Sciatic nerve (tissue), 2 donors: ENCODE measurements around the gene YWHAB. TPM values are rescaled to one million over a fixed set of nuclear protein-coding genes. Genes with fewer than 3 reads are reported as not detected.
A peak's percentile ranks its signal among the peaks of the same experiment; 100 is the strongest.

Source experiments
- ATAC-seq: fragments of 200-7000 bp; cut with Tn5 transposase; one replicate; pipeline ENCODE4 v1.9.1; 2020; ENCODE audit warnings: mild to moderate bottlenecking, moderate library complexity
- DNase-seq: peaks from one replicate; pipeline ENCODE4 v3.0.0-alpha.2; 2020; ENCODE audit warnings: low spot score
- intact Hi-C: fragments of 100-400 bp; cut with DNase I; formaldehyde crosslinking; loops from one replicate; pipeline ENCODE4 v1.14.2; 2022
- total RNA-seq: library from RNA; stranded (reverse); fragmentation: NEBNext Ultra II Directional; extraction: Animal tissue kit (Norgen Biotek cat#: 25700); gene quantifications from one replicate; pipeline ENCODE4 v1.2.1, GENCODE V29; 2021
- donor health status: DM: no; HTN: no; CAD: no.
- donor health status: DM: no; HTN: no; CAD: no.

Gene YWHAB
- total RNA-seq, 1 donor from 2014 or later, result 126 TPM

DNA sequence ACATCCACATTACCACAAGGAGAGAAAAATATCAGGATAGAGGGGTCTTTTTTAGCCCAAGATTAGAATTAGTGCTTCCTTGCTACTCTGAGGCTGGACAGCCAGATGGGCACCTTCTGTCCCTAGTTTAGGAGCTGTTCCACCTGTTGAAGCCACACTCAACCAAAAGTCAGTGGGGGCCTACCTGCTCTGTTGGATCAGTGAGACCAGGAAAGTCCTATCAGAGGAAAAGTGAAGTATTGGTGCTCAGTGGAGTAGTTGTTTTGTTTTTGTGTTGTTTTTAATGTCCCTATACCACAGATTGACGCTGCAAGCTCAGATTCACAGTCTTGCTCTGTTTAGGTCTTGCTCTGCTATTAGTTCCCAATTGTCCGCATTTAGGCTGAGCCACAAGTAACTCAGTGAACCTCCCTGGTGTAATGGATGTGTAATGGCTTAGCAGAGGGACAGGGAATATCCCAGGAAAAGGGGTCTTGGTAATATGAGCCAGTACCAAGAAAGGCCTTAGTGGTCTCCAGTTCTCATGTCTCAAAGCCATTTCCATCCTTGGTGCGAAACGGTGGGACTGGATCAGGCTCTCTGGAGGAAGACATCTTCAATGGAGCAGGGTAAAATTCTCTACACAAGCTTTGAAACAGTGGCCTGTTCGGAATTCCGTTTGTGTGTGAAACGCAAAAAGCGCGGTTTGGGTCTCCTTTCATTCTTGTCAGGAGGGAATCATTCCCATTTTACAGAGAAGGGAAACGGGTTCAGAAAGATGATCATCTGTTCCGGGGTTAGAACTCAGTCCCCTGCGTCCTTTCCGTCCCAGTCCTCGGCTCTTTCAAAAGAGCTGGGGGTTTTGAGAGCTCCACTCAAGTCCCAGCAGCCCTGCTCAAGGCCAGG, 23.7 kb downstream of the YWHAB start:
- intact Hi-C loops, result no loop called here
- no peak for DNase-seq
- ATAC-seq, result peak; percentile 8

DNA sequence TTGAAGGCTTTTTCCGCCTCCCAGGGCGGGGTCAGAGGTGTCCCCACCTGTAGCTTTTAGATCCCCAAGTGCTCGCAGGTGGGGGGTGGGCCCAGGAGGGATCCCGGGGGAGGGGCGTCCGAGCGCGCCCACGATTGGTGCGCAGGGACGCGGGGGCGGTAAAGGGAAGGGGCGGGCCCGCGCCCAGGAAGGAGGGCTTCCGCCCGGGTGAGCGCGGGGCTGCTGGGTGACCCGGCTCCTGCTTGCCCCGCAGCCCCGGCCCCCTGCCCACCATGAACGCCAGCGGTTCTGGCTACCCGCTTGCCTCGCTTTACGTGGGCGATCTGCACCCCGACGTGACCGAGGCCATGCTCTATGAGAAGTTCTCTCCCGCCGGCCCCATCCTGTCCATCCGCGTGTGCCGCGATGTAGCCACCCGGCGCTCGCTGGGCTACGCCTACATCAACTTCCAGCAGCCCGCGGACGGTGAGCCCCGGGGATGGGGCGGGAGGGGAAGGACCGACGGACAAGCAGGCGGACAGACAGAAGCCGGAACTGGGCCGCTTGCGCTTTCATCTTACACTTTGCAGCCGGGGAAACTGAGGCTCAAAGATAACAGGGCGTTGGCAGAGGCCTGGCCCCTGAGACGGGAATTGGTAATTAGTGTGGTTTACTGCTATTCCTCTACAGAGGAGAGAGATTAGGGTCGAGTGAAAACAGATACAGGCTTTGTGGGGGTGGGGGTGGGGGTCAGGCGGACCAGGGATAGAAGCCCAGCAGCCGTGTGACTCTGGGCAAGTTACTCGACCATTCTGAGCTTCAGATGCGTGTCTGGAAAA, 24.6 kb downstream of the YWHAB start, which contains the start of gene PABPC1L:
Gene PABPC1L, plus strand, starts transcription at position 189 of the 818 bp plus-strand sequence. Its CDS starts 84 bp downstream, at position 273.
- intact Hi-C loops, result no loop called here
- DNase-seq, result peak; percentile 70

DNA sequence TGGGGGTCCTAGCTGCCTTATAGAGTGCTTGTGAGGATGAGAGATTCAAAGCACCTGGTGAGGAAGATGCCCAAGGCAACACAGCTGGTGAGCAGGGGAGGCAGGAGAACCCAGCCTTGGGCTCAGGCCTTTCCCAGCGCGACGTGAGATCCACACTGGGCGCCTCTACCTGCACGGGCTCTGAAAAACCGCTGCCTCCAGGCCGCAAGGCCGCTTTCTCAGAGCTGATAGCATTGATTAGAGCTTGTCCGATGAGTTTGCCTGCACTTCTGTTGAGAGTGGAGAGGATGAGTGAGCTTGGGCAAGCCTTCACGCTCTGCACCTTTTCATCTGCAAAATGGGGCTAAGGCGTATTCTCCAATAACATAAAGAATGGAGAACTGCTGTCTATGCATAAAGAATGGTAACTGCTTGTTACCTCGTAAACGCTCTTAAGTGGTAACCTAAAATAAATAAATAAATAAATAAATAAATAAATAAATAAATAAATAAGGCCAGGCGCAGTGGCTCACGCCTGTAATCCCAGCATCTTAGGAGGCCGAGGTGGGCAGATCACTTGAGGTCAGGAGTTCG, 25.3 kb downstream of the YWHAB start:
- ATAC-seq (no peak), DNase-seq (no peak)
- intact Hi-C loops, result no loop called here

More for the DNA sequence above, 24.6 kb downstream of the YWHAB start, which contains the start of gene PABPC1L:
- peak; percentile 90 for ATAC-seq

DNA sequence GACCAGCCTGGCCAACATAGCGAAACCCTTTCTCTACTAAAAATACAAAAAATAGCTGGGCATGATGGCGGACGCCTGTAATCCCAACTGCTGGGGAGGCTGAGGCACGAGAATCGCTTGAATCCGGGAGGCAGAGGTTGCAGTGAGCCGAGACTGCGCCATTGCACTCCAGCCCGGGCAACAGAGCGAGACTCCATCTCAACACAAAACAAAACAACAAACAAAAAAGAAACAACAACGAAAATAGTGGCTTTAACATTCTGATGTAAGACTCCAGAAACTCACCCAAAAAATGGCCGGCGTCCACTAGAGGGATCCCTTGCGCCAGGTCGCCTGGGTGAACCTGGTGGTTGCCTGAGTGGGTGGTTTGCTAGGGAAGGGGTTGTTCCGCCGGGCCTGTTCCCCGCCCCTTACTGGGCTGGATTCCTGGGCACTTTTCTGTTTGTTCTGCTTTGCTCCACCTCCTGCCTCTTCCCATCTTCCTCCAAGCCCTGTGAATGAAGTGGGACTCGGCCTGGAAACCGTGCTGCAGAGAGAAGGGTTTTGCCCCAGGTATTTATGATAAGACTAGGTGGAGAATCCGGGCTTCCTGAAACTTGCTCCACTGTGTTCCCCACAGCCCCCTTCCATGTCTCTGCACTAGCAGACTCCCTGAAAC, 25.9 kb downstream of the YWHAB start:
- DNase-seq (no peak), ATAC-seq (no peak)
- intact Hi-C loops, result no loop called here

DNA sequence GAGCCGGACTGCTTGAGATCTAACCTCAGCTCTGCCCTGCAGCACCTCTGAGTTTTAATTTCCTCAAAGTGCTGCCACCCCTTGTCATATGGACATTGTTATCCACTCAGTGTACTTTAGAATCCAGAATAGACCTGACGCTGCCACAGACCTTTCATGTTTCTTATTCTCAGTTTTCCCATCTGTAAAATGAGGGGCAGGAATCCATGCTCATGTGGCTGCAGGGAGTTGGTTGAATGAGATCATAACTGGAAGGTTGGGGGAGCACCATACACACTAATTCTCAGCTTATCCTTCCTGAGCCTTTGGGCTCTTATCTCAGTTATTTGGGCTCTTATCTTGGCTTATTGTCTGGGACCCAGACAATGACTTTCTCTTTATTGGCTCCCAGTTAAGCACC, 26.7 kb downstream of the YWHAB start:
- ATAC-seq, result no peak
- intact Hi-C loops, result no loop called here
- no peak for DNase-seq

DNA sequence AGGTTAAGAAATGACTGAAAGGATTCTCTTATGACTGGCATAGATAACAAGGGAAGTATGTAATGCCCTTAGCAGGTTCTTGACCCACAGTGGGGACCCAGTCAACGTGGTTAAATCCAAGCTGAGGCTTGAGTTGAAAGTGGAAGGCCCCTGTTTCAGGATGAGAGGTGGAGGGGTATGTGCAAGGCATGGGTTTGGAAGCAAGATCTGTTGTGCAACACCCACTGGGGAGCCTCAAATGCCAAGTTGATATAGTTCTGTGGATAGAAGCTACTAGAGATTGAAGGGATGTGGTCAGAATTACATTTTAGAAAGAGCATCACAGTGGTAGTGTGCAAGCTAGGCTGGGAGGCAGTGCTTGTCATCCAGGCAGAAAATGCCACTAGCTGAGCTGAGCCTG, 29.4 kb downstream of the YWHAB start:
- DNase-seq (no peak), ATAC-seq (no peak)
- intact Hi-C loops, result no loop called here

DNA sequence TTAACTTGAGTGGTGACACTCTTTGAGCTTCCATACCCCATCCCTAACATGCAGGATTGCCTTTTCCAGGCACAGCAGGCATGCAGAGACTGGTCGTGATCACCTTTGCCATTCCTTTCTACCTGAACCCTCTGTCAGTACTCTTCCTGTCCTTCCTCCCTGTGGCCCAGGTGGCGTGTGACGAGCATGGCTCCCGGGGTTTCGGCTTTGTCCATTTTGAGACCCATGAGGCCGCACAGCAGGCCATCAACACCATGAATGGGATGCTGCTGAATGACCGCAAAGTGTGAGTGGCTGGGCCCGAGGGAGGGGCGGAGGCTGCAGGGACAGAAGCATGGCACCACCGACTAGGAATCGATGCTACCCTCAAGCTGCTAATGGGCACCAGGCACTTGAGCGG, 31.1 kb downstream of the YWHAB start:
- intact Hi-C loops, result no loop called here
- ATAC-seq (no peak), DNase-seq (no peak)

DNA sequence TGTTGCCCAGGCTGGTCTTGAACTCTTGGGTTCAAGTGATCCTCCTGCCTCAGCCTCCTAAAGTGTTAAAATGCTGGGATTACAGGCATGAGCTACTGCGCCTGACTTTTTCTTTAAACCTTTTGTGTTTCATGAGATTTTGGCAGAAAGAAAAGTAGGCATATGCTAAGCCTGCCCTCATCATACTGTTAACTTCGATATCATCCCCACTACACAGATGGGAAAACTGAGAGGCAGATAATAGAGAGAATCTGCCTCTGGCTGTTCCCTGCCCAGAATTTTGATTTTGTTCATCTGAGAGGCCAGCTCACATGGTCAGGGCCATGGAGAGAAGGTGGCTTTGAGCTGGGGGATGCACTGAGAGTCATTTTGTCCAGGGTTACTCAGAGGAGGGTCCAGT, 31.9 kb downstream of the YWHAB start:
- intact Hi-C loops, result no loop called here
- ATAC-seq, result no peak
- no peak for DNase-seq

DNA sequence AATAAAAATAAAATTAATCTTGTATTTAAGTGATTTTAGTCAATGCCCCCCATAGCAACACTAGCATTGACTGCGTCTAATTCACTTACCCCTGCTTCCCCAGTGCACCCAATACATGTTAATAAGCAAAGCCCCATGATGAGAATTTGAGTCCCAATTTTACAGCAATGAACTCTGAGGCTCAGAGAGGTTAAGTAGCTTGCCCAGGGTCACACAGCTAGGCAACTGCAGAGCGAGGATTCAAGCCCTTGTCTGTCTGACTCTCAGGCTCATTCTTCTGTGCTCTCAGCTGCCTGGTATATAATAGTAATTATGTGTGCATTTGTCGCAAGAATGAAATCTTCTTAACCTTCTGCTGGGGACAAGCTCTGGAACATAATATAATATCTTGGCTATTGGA, 32.8 kb downstream of the YWHAB start:
- no peak for DNase-seq
- no peak for ATAC-seq
- intact Hi-C loops, result no loop called here

DNA sequence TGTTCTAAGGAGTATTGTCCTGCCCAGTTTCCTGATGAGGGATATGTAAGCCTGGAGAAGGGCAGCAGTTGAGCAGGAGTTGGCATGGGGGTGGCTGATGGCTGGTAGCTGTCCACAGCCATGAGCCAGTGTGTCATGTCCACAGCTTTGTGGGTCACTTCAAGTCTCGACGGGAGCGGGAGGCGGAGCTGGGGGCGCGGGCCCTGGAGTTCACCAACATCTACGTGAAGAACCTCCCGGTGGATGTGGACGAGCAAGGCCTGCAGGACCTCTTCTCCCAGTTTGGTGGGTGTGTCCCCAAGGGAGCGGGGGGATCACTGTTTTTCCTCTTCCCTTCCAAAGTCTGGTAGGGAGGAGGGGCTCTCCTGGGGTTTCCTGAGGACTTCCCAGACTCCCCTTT, 33.3 kb downstream of the YWHAB start:
- no peak for ATAC-seq
- intact Hi-C loops, result no loop called here
- DNase-seq, result peak; percentile 59

DNA sequence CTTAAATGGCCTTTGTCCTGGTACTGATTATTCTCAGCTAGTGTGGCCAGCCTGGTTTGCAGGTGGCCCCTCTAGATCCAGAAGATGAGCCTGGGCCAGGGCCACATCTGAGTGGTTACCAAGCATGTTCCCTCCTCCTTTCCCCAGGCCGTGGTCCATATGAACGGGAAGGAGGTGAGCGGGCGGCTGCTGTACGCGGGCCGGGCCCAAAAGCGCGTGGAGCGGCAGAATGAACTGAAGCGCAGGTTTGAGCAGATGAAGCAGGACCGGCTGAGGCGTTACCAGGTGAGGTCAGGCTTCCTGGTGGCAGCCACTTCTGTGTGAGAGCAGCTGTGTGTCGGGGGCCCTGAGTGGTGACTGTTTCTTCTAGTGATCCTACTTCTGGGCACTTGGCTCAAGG, 35.9 kb downstream of the YWHAB start:
- ATAC-seq (no peak), DNase-seq (no peak)

DNA sequence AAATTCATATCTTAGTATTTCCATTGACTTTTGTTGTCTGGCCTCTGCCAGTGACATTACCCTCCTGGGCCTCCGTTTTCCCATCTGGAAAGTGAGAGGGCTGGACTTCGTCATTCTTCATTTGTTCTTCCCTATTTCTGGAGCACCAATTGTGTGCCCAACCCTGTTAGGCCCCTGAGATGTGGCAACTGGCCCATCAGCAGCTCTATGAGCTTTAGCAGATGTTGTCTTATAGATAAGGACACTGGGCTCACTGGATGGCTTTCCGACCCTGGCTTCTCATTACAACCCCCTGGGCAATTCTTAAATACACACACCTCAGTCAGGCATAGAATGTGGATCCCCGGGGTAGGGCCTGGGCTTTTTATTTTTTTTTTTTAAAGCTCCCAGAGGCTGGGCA, 39.0 kb downstream of the YWHAB start:
- intact Hi-C loops, result no loop called here
- DNase-seq, result no peak
- no peak for ATAC-seq

More for the DNA sequence above, 35.9 kb downstream of the YWHAB start:
- intact Hi-C loops, result no loop called here

DNA sequence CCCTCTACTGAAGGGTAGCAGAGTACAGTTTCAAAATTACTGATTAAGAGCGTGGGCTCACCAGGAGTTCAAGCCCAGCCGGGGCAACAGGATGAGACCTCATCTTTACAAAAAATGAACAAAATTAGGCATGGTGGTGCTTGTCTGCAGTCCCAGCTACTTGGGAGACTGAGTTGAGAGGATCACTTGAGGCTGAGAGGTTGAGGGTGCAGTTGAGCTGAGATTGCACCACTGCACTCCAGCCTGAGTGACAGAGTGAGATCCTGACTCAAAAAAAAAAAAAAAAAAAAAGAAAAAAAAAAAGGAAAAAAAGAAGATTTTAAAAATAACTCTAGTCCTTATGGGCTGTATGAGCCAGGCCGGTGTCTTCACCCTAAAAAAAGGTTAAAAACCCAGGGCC, 43.1 kb downstream of the YWHAB start:
- ATAC-seq (no peak), DNase-seq (no peak)
- intact Hi-C loops, result no loop called here

DNA sequence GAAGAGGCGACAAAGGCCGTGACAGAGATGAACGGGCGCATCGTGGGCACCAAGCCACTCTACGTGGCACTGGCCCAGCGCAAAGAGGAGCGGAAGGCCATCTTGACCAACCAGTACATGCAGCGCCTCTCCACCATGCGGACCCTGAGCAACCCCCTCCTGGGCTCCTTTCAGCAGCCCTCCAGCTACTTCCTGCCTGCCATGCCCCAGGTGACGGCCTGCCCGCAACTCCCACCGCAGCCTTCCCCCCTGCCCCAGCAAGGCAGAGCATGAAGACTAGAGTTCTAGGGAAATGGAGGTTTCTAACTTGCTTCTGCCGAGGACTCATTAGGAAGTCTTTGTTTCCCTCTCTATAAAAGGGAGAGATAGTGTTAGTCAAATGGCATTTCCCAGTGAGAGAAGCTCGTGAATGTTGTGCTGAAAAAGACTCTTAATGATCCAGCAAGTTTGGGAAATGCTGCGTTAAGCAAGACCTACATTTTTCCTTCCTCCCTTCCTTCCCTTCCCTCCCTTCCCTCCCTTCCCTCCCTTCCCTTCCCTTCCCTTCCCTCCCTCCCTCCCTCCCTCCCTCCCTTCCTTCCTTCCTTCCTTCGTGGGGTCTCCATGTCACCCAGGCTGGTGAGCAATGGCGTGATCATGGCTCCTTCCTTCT, 45.1 kb downstream of the YWHAB start:
- no peak for ATAC-seq

DNA sequence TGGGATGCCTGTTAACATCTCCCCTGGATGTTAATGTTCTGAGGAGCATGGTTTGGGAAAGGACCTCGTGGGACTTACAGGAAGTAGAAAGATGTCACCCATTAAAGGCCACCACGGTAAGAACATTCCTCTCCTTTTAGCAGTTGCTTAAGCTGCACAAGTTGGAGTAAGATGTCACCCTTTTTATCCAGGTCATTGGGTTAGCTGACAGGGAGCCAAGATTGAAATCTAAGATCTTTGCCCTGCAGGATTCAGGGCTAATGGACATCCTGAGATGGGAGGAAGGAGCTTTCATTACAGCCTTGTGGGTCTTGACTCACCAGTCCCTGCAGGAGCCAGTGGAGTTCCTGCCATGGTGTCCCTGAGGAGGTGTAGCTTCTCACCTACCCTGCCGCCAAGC, 46.4 kb downstream of the YWHAB start:
- no peak for ATAC-seq
- intact Hi-C loops, result no loop called here
- no peak for DNase-seq

More for the DNA sequence above, 45.1 kb downstream of the YWHAB start:
- no peak for DNase-seq
- intact Hi-C loops, result no loop called here

DNA sequence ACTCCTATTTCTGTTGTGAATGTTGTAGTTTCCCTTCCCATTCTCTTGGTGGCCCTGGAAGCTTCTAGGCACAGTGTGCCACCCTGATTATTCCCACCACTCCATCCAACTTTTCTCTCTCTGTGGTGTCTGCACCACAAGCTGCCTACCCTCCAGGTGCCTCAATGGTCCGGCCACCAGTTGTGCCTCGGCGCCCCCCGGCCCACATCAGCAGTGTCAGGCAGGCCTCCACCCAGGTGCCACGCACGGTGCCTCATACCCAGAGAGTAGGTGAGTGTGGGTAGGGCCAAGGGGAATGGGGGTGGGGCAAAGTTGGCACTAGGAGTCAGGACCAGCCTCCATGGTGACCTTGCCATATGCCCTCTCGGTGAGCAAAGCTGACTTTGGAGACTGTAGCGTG, 47.4 kb downstream of the YWHAB start:
- intact Hi-C loops, result no loop called here
- ATAC-seq, result no peak
- DNase-seq, result no peak

DNA sequence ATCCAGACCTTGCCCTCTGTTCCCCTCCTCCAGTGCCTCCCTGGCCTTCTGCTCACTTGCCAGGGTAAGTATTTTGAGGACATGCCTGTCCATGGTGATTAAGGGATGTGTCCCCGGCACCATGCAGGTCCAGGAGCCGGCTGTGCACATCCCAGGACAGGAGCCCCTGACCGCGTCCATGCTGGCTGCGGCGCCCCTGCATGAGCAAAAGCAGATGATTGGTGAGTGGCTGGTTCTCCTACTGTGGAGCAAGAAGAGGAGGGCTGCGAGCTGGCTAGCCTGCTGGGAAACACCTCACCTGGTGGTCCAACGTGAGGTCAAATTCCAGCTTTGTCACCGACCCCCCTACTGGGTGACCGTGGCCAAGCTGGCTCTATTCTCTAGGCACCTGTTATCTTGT, 51.0 kb downstream of the YWHAB start:
- no peak for ATAC-seq
- intact Hi-C loops, result no loop called here
- no peak for DNase-seq

DNA sequence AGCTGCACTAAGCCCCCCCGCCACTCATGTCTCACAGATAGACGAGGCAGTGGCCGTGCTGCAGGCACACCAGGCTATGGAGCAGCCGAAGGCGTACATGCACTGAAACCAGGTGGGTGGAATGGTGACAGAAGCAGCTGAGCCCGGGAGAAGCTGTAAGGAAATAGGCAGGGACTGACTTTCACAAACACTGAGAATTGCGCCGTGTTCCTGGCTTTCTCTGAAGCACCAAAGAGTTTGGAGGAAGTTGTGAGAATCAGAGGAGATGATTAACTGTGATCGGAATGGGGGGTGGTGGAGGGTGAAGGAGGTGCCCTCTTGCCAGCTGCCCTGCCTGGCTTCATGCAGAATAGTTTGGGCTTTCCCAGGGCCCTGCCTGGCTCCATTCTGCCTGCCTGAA, 53.1 kb downstream of the YWHAB start:
- no peak for ATAC-seq
- intact Hi-C loops, result no loop called here
- no peak for DNase-seq
